GM21576 (cell line): Measurements from ENCODE around the gene CRYBG2.
"Not testable (repeated sequence)": the region's sequence is repeated elsewhere in the genome, so short reads cannot be mapped to it uniquely, and the experiment has no call there.

Experiments
- ATAC-seq: cut with Tn5 transposase; IDR thresholded peaks from one replicate; pipeline ENCODE4 v1.9.1; 2021; ENCODE audit warnings: mild to moderate bottlenecking, moderate library complexity; ENCODE audit not compliant: unreplicated experiment

The CRYBG2 gene

GRCh38 chr1:26353976-26354820 lies at the start of gene CRYBG2:
Gene CRYBG2, minus strand, starts transcription at chr1:26354130. Its CDS starts 7,473 bp downstream, at chr1:26346657.
- no peak for ATAC-seq

GRCh38 chr1:26403656-26404055 lies 49.7 kb upstream of the CRYBG2 start:
- no peak for ATAC-seq

GRCh38 chr1:26401891-26402290 lies 48.0 kb upstream of the CRYBG2 start:
- ATAC-seq = no peak

GRCh38 chr1:26399034-26399433 lies 45.1 kb upstream of the CRYBG2 start:
- ATAC-seq = no peak

- no peak for ATAC-seq
These were observed 41.8 kb upstream of the CRYBG2 start for GRCh38 chr1:26395754-26396153.

- no peak for ATAC-seq
These were observed 37.5 kb upstream of the CRYBG2 start for GRCh38 chr1:26391450-26391849.

GRCh38 chr1:26389604-26390247 lies 35.8 kb upstream of the CRYBG2 start:
- ATAC-seq = no peak

- ATAC-seq = no peak
These were observed 35.0 kb upstream of the CRYBG2 start for GRCh38 chr1:26388791-26389445.

- ATAC-seq = no peak
These were observed 33.5 kb upstream of the CRYBG2 start for GRCh38 chr1:26387447-26387846.

- not testable (repeated sequence) for ATAC-seq
These were observed 31.1 kb upstream of the CRYBG2 start for GRCh38 chr1:26385063-26385462.

- no peak for ATAC-seq
These were observed 30.1 kb upstream of the CRYBG2 start for GRCh38 chr1:26384076-26384475.

GRCh38 chr1:26378879-26379251 lies 24.9 kb upstream of the CRYBG2 start:
- ATAC-seq = no peak

- ATAC-seq = no peak
These were observed 24.4 kb upstream of the CRYBG2 start for GRCh38 chr1:26378088-26378878.

- no peak for ATAC-seq
These were observed 22.1 kb upstream of the CRYBG2 start for GRCh38 chr1:26376050-26376449.

- ATAC-seq = no peak
These were observed 21.2 kb upstream of the CRYBG2 start for GRCh38 chr1:26375081-26375480.

- not testable (repeated sequence) for ATAC-seq
These were observed 20.4 kb upstream of the CRYBG2 start for GRCh38 chr1:26374361-26374760.

GRCh38 chr1:26373789-26374188 lies 19.9 kb upstream of the CRYBG2 start:
- no peak for ATAC-seq

GRCh38 chr1:26373281-26373680 lies 19.4 kb upstream of the CRYBG2 start:
- no peak for ATAC-seq

GRCh38 chr1:26372611-26373010 lies 18.7 kb upstream of the CRYBG2 start, which contains the start of gene ZNF683:
Gene ZNF683, minus strand, starts transcription at chr1:26372750. Its CDS starts 4,179 bp downstream, at chr1:26368571.
- not testable (repeated sequence) for ATAC-seq

GRCh38 chr1:26372039-26372438 lies 18.1 kb upstream of the CRYBG2 start:
- ATAC-seq = no peak
